GM12878 (cell line): Measurements from ENCODE around the gene LILRB5. TPM values are rescaled to one million over a fixed set of nuclear protein-coding genes. Genes with fewer than 3 reads are reported as not detected.
A peak's percentile ranks its signal among the peaks of the same experiment; 100 is the strongest.

Source experiments
- ATAC-seq: fragments of 200-7000 bp; cut with Tn5 transposase; 3 replicates; pipeline ENCODE4 v1.9.1; 2020; ENCODE audit warnings: mild to moderate bottlenecking, moderate library complexity
- BruUV-seq: library from RNA; stranded (reverse); fragments of 400-500 nt; replicated peaks from 2 replicates; lab custom pipeline; 2021; lab: Mats Ljungman, UMichigan
- CTCF ChIA-PET: fragments of 300-600 bp; sonication (Branson Sonifier 250); formaldehyde crosslinking; extraction: SDS; loops from one replicate; lab custom pipeline; 2021; ENCODE audit warnings: inconsistent platforms; lab: Yijun Ruan, JAX
- POLR2A ChIA-PET: fragments of 350-600 bp; formaldehyde crosslinking; extraction: SDS; loops from one replicate; lab custom pipeline; 2021; ENCODE audit warnings: inconsistent platforms; lab: Charles Lee
- RAD21 ChIA-PET: fragments of 300-600 bp; sonication (Branson Sonifier 250); formaldehyde crosslinking; loops from one replicate; lab custom pipeline; 2023; ENCODE audit warnings: antibody characterized with exemption; ENCODE audit not compliant: unreplicated experiment; lab: Charles Lee
- SMC1A ChIA-PET: fragments of 300-600 bp; sonication (Branson Sonifier 250); formaldehyde crosslinking; loops from one replicate; lab custom pipeline; 2023; ENCODE audit not compliant: unreplicated experiment, uncharacterized antibody; lab: Charles Lee
- DNase-seq: peaks from one replicate; pipeline ENCODE4 v3.0.0-alpha.2; 2011; ENCODE audit warnings: low read depth, low spot score
- FAIRE-seq: peaks from 3 replicates; lab custom pipeline; 2011; peaks lifted over from hg19 to GRCh38; lab: Jason Lieb, UNC
- H2AFZ ChIP-seq: 2 replicates; pipeline ENCODE4 v1.6.0; 2011; ENCODE audit warnings: low read depth, low read length, control low read depth; ENCODE audit not compliant: control insufficient read depth
- H3K27ac ChIP-seq: 2 replicates; pipeline ENCODE4 v1.5.1; 2011; ENCODE audit warnings: control low read depth; ENCODE audit not compliant: control insufficient read depth, insufficient read depth
- H3K27me3 ChIP-seq, 2 experiments: replicated peaks in 1 of 2; 2 replicates each; pipeline versions ENCODE4 v1.6.0 to v1.6.1; 2011; ENCODE audit warnings: low read length in 1 of 2; ENCODE audit not compliant: control insufficient read depth in 2 of 2, insufficient read depth in 2 of 2
- H3K36me3 ChIP-seq, 2 experiments: 2 replicates each; pipeline ENCODE4 v1.5.1; 2011; ENCODE audit warnings: low read length in 1 of 2; ENCODE audit not compliant: control insufficient read depth in 2 of 2, insufficient read depth in 2 of 2
- H3K4me1 ChIP-seq: 2 replicates; pipeline ENCODE4 v1.6.1; 2011; ENCODE audit warnings: mild to moderate bottlenecking, low read length, moderate library complexity, mixed read lengths; ENCODE audit not compliant: control insufficient read depth, insufficient read depth
- H3K4me2 ChIP-seq: 2 replicates; pipeline ENCODE4 v1.6.0; 2011; ENCODE audit warnings: control low read depth; ENCODE audit not compliant: control insufficient read depth, insufficient read depth
- H3K4me3 ChIP-seq: fragments of 200-600 bp; sonication (generic); 2 replicates; pipeline ENCODE4 v1.5.1; 2016
- H3K79me2 ChIP-seq: 2 replicates; pipeline ENCODE4 v1.6.0; 2011; ENCODE audit warnings: low read length; ENCODE audit not compliant: control insufficient read depth, insufficient read depth
- H3K9ac ChIP-seq: 2 replicates; pipeline ENCODE4 v1.8.0; 2011; ENCODE audit warnings: low read length, control low read depth, mixed read lengths; ENCODE audit not compliant: control insufficient read depth, insufficient read depth
- H3K9me3 ChIP-seq: replicated peaks from 3 replicates; pipeline ENCODE4 v1.5.1; 2011; ENCODE audit warnings: mild to moderate bottlenecking, low read length; ENCODE audit not compliant: control insufficient read depth, insufficient read depth
- H4K20me1 ChIP-seq: 2 replicates; pipeline ENCODE4 v1.6.0; 2011; ENCODE audit not compliant: control insufficient read depth, insufficient read depth
- BHLHE40 ChIP-seq, 2 experiments: fragments of 450-650 bp in 1 of 2; IDR thresholded peaks; 2 replicates each; pipeline ENCODE4 v1.6.1; 2011 to 2017; ENCODE audit warnings: low read depth in 2 of 2, borderline replicate concordance in 1 of 2, improper control_type of control experiment in 1 of 2, low read length in 1 of 2, mild to moderate bottlenecking in 1 of 2
- CBFB ChIP-seq: IDR thresholded peaks from 2 replicates; pipeline ENCODE4 v1.6.1; 2016; ENCODE audit warnings: antibody characterized with exemption, low read depth
- GABPA ChIP-seq: IDR thresholded peaks from 2 replicates; pipeline ENCODE4 v1.6.1; 2014; ENCODE audit warnings: antibody characterized with exemption, low read depth, mild to moderate bottlenecking, inconsistent platforms
- MYC ChIP-seq: IDR thresholded peaks from 2 replicates; pipeline ENCODE4 v1.6.1; 2011; ENCODE audit warnings: mild to moderate bottlenecking, low read length, moderate library complexity, inconsistent platforms; ENCODE audit not compliant: insufficient read depth, insufficient replicate concordance, insufficient read length, severe bottlenecking
- RAD21 ChIP-seq: IDR thresholded peaks from 2 replicates; pipeline ENCODE4 v1.6.1; 2011; ENCODE audit warnings: mild to moderate bottlenecking, low read depth, low read length, moderate library complexity; ENCODE audit not compliant: insufficient read depth
- SMC3 ChIP-seq: IDR thresholded peaks from 2 replicates; pipeline ENCODE4 v1.6.1; 2011; ENCODE audit warnings: low read length, improper control_type of control experiment, borderline replicate concordance
- WGBS: methylation state at CpG from one replicate; pipeline ENCODE4 v1.1.6; 2016; ENCODE audit warnings: low lambda C conversion rate; ENCODE audit not compliant: insufficient replicate concordance, insufficient coverage; ENCODE audit errors: missing lambda C conversion rate; 5-methylcytosine and 5-hydroxymethylcytosine counted together
- in situ Hi-C: fragments of 300-500 bp; cut with MboI; formaldehyde crosslinking; loops from 9 replicates; pipeline ENCODE4 v1.14.3; 2018; ENCODE audit warnings: mixed read lengths
- intact Hi-C: fragments of 100-400 bp; cut with micrococcal nuclease; formaldehyde crosslinking; loops from one replicate; pipeline ENCODE4 v1.14.2; 2022; ENCODE audit not compliant: unreplicated experiment
- polyA plus RNA-seq, 11 experiments: library from polyadenylated mRNA; depleted of rRNA in 4 of 11; unstranded in 6 of 11; stranded (reverse) in 5 of 11; fragments of >200 nt; fragmentation: Nextera tagmentation in 4 of 11; fragmentation: Illumina TruSeq in 1 of 11; extraction: Ambion mirVana in 4 of 11; extraction: Trizol in 1 of 11; gene quantifications; 1 replicate in 1 of 11; 2 replicates in 10 of 11; pipeline versions ENCODE4 v1.2.1 to v1.2.3, GENCODE V29; 2011 to 2016; ENCODE audit warnings: inconsistent platforms in 2 of 11, missing spikeins in 2 of 11, low read depth in 1 of 11
- total RNA-seq, 4 experiments: library from RNA; depleted of rRNA in 3 of 4; stranded (reverse); fragments of >200 nt in 3 of 4; fragmentation: Illumina TruSeq in 1 of 4; extraction: Trizol in 1 of 4; gene quantifications; 2 replicates each; pipeline versions ENCODE4 v1.2.1 to v1.2.3, GENCODE V29; 2013 to 2021
- TF ChIP-seq, protein P1 (sequence below), 3 experiments: IDR thresholded peaks in 2 of 3; conservative IDR thresholded peaks in 1 of 3; 2 replicates each; pipeline ENCODE4 v1.5.1; 2011; ENCODE audit warnings: low read depth in 3 of 3, low read length in 3 of 3, mild to moderate bottlenecking in 3 of 3, control low read depth in 2 of 3, moderate library complexity in 2 of 3, inconsistent platforms in 1 of 3, mixed read lengths in 1 of 3; ENCODE audit not compliant: control insufficient read depth in 2 of 3, insufficient read depth in 1 of 3; ENCODE audit errors: extremely low read depth in 1 of 3

Gene LILRB5
- total and polyA plus RNA-seq, 10 of the 15 experiments (the other 5 are each of a cell fraction or from before 2014, with no cell fraction given), result 0.01 to 0.13 TPM; not detected in 8

DNA sequence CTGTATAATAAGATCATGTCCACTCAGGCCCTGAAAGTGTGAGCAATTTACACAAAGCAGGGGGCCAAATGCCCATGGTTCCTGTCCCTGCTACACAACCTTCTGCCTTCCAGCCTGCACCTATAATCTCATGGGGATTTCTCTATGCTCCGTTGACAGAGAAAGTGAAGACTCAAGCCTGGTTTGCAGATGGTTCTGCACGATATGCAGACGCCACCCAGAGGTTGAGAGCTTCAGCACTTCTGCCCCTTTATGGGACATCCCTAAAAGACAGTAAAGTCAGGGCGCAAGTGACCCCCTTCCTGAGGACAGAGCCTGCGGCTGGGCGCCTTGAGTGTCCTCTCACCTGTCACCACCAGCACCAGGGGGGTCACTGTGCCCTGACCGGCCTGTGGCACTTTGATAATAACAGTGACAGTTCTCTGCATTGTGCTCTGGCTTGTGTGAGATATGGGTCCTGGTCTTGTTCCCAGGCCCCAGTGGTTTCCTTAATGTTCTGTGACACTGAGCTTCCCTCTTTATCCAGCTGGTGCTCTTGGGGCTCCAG, 40.8 kb upstream of the LILRB5 start:
- in situ Hi-C loops, result loop anchor here (5.0 kb wide), 1 partner anchor 279 kb away; no protein-coding TSS in a partner anchor

More for the DNA sequence above, 40.8 kb upstream of the LILRB5 start:
- under 1% methylated on average over 7 of the region's 7 CpGs for WGBS
- BruUV-seq, result no TSS peak
- H3K9me3 ChIP-seq, result no peaks in the 10 kb centered on the region
- H3K4me1 ChIP-seq, result no peaks in the 10 kb centered on the region
- ATAC-seq (peak; percentile 40; the same call in 1 of the 3 replicates), FAIRE-seq (no peak), DNase-seq (no peak)
- SMC1A ChIA-PET, result no interaction called here
- RAD21 ChIA-PET, result no interaction called here
- intact Hi-C loops, result no loop called here
- peaks cover 0 to 4% of the 10 kb centered on the region in 2 experiments; a peak in 3 of 4 replicates for H3K27me3 ChIP-seq
- no peaks in the 10 kb centered on the region for H3K79me2 ChIP-seq
- CTCF ChIA-PET, result interaction anchor here (0.9 to 1.3 kb wide), 2 partner anchors 32 to 37 kb away, joined by 3 to 6 read pairs; no protein-coding TSS in a partner anchor
- H3K9ac ChIP-seq, result no peak overlapping the region
- POLR2A ChIA-PET, result no interaction called here
- H3K4me3 ChIP-seq, result no peak overlapping the region
- no peak overlapping the region for H3K4me2 ChIP-seq
- no peak overlapping the region for H3K27ac ChIP-seq
- TF ChIP-seq SMC3 (peak; percentile 20; the same call in 1 of the 2 replicates), MYC (no peak), GABPA (no peak), CBFB (no peak), RAD21 (peak; percentile 46; the same call in 1 of the 2 replicates), BHLHE40 (IDR thresholded peaks at IDR 0.05; ENCODE audit: borderline replicate concordance in 1 of 2, low read depth in 2 of 2, low read length in 1 of 2) (no peak)
- TF ChIP-seq, protein P1, sequence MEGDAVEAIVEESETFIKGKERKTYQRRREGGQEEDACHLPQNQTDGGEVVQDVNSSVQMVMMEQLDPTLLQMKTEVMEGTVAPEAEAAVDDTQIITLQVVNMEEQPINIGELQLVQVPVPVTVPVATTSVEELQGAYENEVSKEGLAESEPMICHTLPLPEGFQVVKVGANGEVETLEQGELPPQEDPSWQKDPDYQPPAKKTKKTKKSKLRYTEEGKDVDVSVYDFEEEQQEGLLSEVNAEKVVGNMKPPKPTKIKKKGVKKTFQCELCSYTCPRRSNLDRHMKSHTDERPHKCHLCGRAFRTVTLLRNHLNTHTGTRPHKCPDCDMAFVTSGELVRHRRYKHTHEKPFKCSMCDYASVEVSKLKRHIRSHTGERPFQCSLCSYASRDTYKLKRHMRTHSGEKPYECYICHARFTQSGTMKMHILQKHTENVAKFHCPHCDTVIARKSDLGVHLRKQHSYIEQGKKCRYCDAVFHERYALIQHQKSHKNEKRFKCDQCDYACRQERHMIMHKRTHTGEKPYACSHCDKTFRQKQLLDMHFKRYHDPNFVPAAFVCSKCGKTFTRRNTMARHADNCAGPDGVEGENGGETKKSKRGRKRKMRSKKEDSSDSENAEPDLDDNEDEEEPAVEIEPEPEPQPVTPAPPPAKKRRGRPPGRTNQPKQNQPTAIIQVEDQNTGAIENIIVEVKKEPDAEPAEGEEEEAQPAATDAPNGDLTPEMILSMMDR (IDR thresholded peaks at IDR 0.05 in 2 of 3, conservative IDR thresholded peaks at IDR 0.05 in 1 of 3; ENCODE audit: control insufficient read depth in 2 of 3, extremely low read depth in 1 of 3, insufficient read depth in 1 of 3, low read depth in 3 of 3, low read length in 3 of 3), result peak in 2 of 3 experiments; percentile 12 to 31; a peak in 4 of 6 replicates
- H3K36me3 ChIP-seq, result no peaks in the 10 kb centered on the region
- H2AFZ ChIP-seq, result no peak overlapping the region
- no peaks in the 10 kb centered on the region for H4K20me1 ChIP-seq
